Measurements from ENCODE around the gene SUB1. TPM values are rescaled to one million over a fixed set of nuclear protein-coding genes. Genes with fewer than 3 reads are reported as not detected.

The SUB1 gene
- total and polyA plus RNA-seq, 2 donors (not counting 1 experiment from before 2014, with no cell fraction given): 88.0 to 358 TPM

- Histone ChIP-seq H2AFZ (ENCODE audit: low read length) (no peak overlapping the region), H4K20me1 (ENCODE audit: control insufficient read depth, extremely low read depth, insufficient read depth, low read length) (no peaks in the 10 kb centered on the region), H3K27me3 (ENCODE audit: control insufficient read depth, insufficient read depth, low read length) (no peaks in the 10 kb centered on the region), H3K9me3 (ENCODE audit: control insufficient read depth, insufficient read depth, low read depth, low read length) (no peaks in the 10 kb centered on the region), H3K4me1 (ENCODE audit: control insufficient read depth, extremely low read depth, insufficient read depth, low read length) (no peaks in the 10 kb centered on the region), H3K27ac (ENCODE audit: insufficient read depth, low read length) (no peak overlapping the region), H3K4me3 (replicated peaks in 1 of 4; ENCODE audit: control extremely low read depth in 1 of 4, insufficient read depth in 1 of 4, low read depth in 3 of 4, low read length in 4 of 4) (no peak overlapping the region), H3K79me2 (ENCODE audit: control insufficient read depth, insufficient read depth, low read length) (no peaks in the 10 kb centered on the region), H3K36me3 (ENCODE audit: control insufficient read depth, insufficient read depth, low read length) (no peaks in the 10 kb centered on the region), H3K4me2 (ENCODE audit: extremely low read depth, insufficient read depth, low read length) (no peak overlapping the region), H3K9ac (ENCODE audit: insufficient read depth, low read length) (no peak overlapping the region)
- TF ChIP-seq EZH2 (IDR thresholded peaks at IDR 0.05; ENCODE audit: low read length, missing control alignments) (no peak), CTCF (conservative IDR thresholded peaks at IDR 0.05 in 1 of 2, IDR thresholded peaks at IDR 0.05 in 1 of 2; ENCODE audit: low read depth in 1 of 2, low read length in 2 of 2) (no peak)
- no peak for DNase-seq (ENCODE audit: low read depth in 2 of 2)
These were observed 35.9 kb downstream of the SUB1 start for GRCh38 chr5:32621256-32621655.

GRCh38 chr5:32625106-32625505 is 39.7 kb downstream of the SUB1 start:
- Histone ChIP-seq H3K27ac (ENCODE audit: insufficient read depth, low read length) (no peak overlapping the region), H3K9me3 (ENCODE audit: control insufficient read depth, insufficient read depth, low read depth, low read length) (no peaks in the 10 kb centered on the region), H3K79me2 (ENCODE audit: control insufficient read depth, insufficient read depth, low read length) (no peaks in the 10 kb centered on the region), H3K4me3 (replicated peaks in 1 of 4; ENCODE audit: control extremely low read depth in 1 of 4, insufficient read depth in 1 of 4, low read depth in 3 of 4, low read length in 4 of 4) (no peak overlapping the region), H3K4me2 (ENCODE audit: extremely low read depth, insufficient read depth, low read length) (no peak overlapping the region), H2AFZ (ENCODE audit: low read length) (no peak overlapping the region), H3K27me3 (ENCODE audit: control insufficient read depth, insufficient read depth, low read length) (no peaks in the 10 kb centered on the region), H3K9ac (ENCODE audit: insufficient read depth, low read length) (no peak overlapping the region), H3K36me3 (ENCODE audit: control insufficient read depth, insufficient read depth, low read length) (no peaks in the 10 kb centered on the region), H3K4me1 (ENCODE audit: control insufficient read depth, extremely low read depth, insufficient read depth, low read length) (no peaks in the 10 kb centered on the region), H4K20me1 (ENCODE audit: control insufficient read depth, extremely low read depth, insufficient read depth, low read length) (no peaks in the 10 kb centered on the region)
- no peak for DNase-seq (ENCODE audit: low read depth in 2 of 2)
- TF ChIP-seq EZH2 (IDR thresholded peaks at IDR 0.05; ENCODE audit: low read length, missing control alignments) (no peak), CTCF (conservative IDR thresholded peaks at IDR 0.05 in 1 of 2, IDR thresholded peaks at IDR 0.05 in 1 of 2; ENCODE audit: low read depth in 1 of 2, low read length in 2 of 2) (no peak)

GRCh38 chr5:32625547-32625946 is 40.2 kb downstream of the SUB1 start:
- TF ChIP-seq EZH2 (IDR thresholded peaks at IDR 0.05; ENCODE audit: low read length, missing control alignments) (no peak), CTCF (conservative IDR thresholded peaks at IDR 0.05 in 1 of 2, IDR thresholded peaks at IDR 0.05 in 1 of 2; ENCODE audit: low read depth in 1 of 2, low read length in 2 of 2) (no peak)
- H3K9ac ChIP-seq (ENCODE audit: insufficient read depth, low read length): no peak overlapping the region
- no peaks in the 10 kb centered on the region for H3K9me3 ChIP-seq (ENCODE audit: control insufficient read depth, insufficient read depth, low read depth, low read length)
- H3K79me2 ChIP-seq (ENCODE audit: control insufficient read depth, insufficient read depth, low read length): no peaks in the 10 kb centered on the region
- H3K27me3 ChIP-seq (ENCODE audit: control insufficient read depth, insufficient read depth, low read length): no peaks in the 10 kb centered on the region
- H3K4me1 ChIP-seq (ENCODE audit: control insufficient read depth, extremely low read depth, insufficient read depth, low read length): no peaks in the 10 kb centered on the region
- no peaks in the 10 kb centered on the region for H3K36me3 ChIP-seq (ENCODE audit: control insufficient read depth, insufficient read depth, low read length)
- no peaks in the 10 kb centered on the region for H4K20me1 ChIP-seq (ENCODE audit: control insufficient read depth, extremely low read depth, insufficient read depth, low read length)
- H2AFZ ChIP-seq (ENCODE audit: low read length): no peak overlapping the region
- no peak for DNase-seq (ENCODE audit: low read depth in 2 of 2)
- no peak overlapping the region for H3K4me2 ChIP-seq (ENCODE audit: extremely low read depth, insufficient read depth, low read length)
- no peak overlapping the region for H3K27ac ChIP-seq (ENCODE audit: insufficient read depth, low read length)
- no peak overlapping the region for H3K4me3 ChIP-seq (replicated peaks in 1 of 4; ENCODE audit: control extremely low read depth in 1 of 4, insufficient read depth in 1 of 4, low read depth in 3 of 4, low read length in 4 of 4)

All from fibroblast of lung (primary cell).